ENCODE data around the gene KCNN1.
"Not testable (repeated sequence)": the region's sequence is repeated elsewhere in the genome, so short reads cannot be mapped to it uniquely, and the experiment has no call there.

Gene KCNN1

DNA sequence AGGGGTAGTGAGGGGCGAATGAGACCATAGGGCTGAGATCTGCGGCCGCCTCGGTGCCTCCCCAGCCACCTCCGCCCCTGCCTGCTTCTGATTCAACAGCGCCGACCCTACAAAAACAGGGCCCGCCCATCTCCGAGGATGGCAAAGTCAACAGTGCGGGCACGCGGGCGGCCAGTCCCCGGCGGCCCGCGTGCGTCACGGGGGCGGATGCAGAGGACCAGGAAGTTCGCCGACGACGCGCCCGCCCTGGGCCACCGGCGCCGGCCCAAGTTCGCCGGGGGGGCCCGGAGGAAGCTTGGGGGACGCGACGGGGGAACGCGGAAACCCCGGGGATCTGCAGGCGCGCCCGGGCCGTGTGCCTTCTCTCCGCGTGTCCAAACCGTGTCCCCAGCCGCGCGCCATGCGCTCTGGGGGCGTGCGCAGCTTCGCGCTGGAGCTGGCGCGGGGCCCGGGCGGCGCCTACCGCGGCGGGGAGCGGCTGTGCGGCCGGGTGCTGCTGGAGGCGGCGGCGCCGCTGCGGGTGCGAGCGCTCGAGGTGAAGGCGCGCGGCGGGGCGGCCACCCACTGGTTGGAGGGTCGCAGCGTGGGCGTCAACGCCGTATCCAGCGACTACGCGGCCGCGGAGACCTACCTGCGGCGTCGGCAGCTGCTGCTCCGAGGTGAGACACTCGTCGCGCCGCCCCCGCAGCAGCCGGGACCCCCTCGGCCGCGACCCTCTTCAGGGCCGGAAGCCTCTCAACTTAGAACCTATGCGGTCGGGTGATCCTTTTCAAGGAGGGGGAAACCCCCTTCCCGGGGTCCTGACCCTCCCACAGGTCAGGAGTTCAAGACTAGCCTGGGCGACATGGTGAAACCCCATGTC is 34.2 kb downstream of the KCNN1 start:
- DNase-seq (ENCODE audit: low read depth in 2 of 2): peak; percentile 79 to 83

DNA sequence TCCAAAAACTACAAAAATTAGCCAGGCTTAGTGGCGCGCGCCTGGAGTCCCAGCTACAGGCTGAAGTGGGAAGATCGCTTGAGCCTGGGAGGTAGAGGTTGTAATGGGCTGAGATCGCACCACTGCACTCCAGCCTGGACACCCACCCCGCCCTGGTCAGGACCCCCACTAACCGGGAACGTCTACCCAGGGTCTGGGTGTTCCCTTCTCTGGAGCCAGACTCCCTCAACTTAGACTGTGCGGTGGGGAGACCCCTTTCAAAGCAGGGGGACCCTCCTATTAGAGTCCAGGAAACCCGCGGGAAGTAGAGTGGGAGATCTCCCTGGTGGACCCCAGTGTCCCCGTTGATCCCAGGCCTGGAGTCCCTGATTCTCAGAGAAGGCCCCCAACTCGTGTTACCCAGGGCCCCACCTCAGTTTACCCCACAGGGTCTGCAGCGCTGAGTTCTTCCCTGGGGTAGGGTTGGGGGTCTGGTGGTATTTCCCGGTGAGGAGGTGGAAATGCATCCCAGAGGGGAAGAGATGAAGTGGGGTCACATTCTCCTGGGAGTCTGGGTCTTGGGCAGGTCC is 35.0 kb downstream of the KCNN1 start:
- DNase-seq (ENCODE audit: low read depth in 2 of 2): no peak

DNA sequence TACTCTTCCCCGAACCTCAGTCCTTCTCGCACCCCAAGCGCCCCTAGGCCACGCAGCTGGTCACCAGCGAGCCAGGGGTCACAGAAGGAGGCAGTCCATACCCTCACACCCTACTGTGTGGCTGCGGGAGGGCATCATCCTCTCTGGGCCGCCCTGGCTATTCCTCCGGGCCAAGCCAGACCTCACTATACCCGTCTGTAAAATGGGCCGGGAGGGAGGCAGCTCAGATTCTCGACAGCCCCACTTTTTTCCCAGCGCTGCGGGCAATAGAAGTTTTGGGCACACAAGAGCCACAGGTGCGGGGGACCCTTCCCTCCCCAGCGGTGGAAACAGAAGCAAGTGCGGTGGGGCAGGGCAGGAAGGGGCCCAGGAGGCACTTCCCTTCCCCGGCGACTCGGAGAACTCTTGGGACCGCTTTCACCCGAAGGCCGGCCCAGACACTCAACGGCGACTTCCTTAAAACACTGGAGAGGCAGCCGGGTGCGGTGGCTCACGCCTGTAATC is 35.5 kb downstream of the KCNN1 start:
- no peak for DNase-seq (ENCODE audit: low read depth in 2 of 2)

DNA sequence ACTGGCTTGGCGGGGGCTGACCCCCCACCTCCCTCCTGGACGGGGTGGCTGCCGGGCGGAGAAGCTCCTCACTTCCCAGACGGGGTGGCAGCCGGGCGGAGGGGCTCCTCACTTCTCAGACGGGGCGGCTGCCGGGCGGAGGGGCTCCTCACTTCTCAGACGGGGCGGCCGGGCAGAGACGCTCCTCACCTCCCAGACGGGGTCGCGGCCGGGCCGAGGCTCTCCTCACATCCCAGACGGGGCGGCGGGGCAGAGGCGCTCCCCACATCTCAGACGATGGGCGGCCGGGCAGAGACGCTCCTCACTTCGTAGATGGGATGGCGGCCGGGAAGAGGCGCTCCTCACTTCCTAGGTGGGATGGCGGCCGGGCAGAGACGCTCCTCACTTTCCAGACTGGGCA is 38.8 kb downstream of the KCNN1 start:
- not testable (repeated sequence) for DNase-seq (ENCODE audit: low read depth in 2 of 2)

DNA sequence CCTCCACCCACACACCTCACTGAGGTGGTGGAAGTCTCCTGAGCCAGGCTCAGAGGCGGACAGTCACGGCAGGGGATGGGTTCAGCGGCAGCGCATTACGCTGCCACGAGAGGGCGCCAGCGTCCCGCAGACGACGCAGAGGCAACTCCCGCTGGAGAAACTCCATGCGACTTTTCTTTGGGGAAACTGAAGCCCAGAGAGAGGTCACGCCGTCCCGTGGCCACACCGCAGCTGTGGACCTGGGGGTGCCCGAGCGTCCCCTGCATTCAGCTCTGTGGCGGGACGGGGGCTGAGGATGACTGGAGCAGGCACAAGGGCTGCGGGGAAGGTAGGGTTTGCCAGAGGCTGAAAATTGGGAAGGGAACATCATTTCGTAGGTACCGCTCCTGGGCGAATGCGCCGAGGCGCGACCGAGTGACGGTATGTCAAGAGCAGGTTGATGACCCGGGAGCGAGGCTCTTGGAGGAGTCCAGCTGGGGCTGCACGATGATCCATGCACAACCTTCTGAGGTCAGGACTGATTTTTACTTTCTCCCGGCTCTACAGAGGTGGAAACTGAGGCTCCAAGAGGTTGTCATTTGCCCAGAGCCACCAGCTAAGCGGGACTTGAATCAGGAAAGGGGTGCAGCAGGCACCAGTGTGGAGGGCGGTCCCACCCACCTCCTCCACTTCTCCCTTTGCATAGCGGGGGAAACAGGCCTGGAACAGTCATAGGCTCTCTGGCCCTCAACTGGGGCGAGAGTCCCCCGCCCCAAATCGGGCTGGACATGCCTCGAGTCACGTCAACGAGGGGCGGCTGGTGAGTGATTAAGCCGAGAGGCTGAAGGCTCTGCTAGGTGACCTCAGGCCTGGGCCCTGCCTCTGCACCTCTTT is 40.4 kb downstream of the KCNN1 start:
- peak; percentile 77 to 83 for DNase-seq (ENCODE audit: low read depth in 2 of 2)

DNA sequence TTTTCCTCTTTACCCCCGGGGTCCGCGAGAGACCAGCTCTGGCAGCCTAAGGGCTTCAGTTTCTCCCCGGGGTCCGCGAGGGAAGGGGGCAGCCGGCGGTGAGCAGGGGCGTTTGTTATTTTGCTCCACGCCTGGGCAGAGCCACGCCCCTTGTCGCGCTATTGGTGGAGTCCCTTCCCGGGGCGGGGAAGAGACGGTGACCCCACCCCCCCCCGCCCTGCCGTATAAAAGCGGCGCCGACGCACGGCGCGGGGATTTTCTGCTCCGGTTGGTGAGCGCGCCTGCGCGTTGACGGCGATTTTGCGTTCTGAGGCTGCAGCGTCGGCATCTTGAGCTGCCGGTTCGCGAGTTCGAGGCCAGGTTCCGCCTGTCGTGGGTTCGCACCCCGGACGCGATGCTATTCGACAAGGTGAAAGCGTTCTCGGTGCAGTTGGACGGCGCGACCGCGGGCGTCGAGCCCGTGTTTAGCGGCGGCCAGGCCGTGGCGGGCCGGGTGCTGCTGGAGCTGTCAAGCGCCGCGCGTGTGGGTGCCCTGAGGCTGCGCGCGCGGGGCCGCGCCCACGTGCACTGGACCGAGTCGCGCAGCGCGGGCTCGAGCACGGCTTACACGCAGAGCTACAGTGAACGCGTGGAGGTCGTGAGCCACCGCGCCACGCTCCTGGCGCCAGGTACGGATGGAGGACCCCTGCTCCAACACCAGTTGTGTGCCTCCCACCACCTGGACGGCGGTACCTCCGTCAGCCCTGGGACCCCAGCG is 41.2 kb downstream of the KCNN1 start, which contains the start of gene ARRDC2:
ARRDC2 (plus strand) TSS at position 254 of the 757 bp plus-strand sequence; CDS start at position 395, 141 bp downstream.
- DNase-seq (ENCODE audit: low read depth in 2 of 2): peak; percentile 81 to 85

DNA sequence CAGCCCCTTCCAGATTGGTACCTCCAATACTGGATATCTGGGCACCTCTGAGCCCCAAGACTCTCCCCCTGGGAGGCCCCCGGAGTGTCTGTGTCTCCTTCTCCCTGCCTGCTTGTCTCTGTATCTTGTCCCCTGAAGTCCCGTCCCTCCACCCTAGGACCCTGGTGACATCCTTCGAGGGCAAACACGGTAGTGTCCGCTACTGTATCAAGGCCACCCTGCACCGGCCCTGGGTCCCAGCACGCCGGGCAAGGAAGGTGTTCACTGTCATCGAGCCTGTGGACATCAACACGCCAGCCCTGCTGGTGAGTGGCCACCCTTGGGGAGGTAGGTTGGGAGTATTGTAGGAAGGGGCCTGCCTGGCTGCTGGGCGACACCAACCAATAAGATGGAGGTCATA is 41.9 kb downstream of the KCNN1 start:
- no peak for DNase-seq (ENCODE audit: low read depth in 2 of 2)

DNA sequence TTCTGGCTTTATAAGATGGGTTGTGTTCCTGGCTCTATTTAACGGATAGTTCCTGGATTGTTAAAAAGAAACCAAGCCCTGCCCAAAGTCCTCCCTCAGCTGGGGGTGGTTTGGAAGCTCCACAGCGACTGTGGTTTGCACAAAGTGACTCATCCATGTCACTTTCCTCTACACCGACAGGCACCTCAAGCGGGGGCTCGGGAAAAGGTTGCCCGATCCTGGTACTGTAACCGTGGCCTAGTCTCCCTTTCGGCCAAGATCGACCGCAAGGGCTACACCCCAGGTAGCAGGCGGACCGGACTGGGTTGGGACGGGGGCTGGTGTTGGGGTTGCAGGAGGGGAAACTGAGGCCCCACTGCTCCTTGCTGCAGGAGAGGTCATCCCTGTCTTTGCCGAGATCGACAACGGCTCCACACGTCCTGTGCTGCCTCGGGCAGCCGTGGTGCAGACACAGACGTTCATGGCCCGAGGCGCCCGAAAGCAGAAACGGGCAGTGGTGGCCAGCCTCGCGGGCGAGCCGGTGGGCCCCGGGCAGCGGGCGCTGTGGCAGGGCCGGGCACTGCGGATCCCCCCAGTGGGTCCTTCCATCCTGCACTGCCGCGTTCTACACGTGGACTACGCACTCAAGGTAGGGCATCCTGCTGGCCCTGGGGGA is 42.6 kb downstream of the KCNN1 start:
- DNase-seq (ENCODE audit: low read depth in 2 of 2): no peak

DNA sequence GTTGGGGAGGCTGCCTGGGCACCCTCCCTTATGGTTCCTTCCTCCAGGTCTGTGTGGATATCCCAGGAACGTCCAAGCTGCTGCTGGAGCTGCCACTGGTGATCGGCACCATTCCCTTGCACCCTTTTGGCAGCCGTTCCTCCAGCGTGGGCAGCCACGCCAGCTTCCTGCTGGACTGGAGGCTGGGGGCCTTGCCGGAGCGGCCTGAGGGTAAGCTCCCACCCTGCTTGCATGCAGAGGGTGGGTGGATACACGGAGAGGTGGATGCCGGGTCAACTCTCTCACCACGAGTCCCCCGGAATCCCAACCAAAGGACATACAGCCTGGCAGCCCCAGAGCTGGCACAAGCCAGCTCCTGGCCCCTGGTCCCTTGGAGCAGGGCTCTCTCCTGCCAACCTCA is 43.2 kb downstream of the KCNN1 start:
- no peak for DNase-seq (ENCODE audit: low read depth in 2 of 2)

DNA sequence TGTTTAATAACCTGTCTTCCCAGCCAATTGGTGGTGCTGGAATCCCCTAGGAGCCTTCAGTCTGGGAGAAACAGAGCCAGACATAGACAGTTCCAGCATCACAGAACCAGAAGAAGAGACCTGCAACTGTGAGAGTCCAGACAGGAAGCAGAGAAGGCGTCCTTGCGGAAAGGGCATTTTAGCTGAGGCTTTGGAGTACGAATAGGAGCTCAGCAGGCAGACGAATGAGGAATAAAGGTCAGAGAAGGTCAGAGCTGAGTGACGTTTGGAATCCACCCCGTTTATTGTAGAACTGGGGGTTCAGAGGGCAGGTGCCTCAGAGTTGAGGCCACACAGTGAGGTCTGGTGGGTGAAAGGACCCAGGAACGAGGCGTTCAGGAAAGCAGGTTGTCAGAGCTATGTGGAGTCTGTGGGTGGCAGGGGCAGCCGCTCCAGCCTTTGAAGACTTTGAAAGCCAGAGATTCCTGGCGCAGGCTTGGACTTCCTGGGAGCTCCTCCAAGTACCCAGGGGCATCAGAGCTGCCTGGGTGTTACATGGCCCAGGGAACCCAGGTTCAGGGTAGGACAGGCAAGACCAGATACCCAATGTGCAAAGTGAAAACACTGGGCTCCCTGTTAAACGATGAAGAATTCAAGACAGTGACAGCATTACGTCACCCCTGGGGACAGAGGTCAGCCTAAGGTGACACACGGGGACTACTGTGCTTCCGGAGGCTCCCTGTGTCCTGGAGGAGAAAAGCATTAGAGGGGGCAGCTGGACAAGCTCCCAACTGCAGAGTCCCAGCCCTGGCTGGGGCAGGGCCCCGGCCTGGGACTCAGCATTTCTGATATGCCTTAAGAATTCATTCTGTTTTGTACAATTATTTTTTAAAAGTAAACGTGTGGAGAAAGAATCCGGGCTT is 46.6 kb downstream of the KCNN1 start:
- DNase-seq (ENCODE audit: low read depth in 2 of 2): no peak

DNA sequence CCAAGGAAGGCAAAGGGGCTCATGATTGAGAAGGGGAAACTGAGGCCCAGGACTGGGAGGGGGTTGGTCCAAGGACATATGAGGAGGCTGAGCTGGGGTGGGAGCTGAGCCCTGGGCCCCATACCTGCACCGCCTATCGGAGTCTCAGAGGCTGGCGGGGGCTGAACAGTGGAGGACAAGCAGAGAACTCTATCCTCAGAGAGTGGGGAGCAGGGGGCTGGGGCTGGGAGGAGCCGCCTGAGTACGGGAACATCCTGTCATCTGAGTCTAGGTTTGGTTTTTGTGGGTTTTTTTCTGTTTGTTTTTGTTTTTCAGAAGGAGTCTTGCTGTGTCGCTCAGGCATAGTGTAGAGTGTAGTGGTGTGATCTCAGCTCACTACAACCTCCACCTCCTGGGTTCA is 47.3 kb downstream of the KCNN1 start:
- no peak for DNase-seq (ENCODE audit: low read depth in 2 of 2)

DNA sequence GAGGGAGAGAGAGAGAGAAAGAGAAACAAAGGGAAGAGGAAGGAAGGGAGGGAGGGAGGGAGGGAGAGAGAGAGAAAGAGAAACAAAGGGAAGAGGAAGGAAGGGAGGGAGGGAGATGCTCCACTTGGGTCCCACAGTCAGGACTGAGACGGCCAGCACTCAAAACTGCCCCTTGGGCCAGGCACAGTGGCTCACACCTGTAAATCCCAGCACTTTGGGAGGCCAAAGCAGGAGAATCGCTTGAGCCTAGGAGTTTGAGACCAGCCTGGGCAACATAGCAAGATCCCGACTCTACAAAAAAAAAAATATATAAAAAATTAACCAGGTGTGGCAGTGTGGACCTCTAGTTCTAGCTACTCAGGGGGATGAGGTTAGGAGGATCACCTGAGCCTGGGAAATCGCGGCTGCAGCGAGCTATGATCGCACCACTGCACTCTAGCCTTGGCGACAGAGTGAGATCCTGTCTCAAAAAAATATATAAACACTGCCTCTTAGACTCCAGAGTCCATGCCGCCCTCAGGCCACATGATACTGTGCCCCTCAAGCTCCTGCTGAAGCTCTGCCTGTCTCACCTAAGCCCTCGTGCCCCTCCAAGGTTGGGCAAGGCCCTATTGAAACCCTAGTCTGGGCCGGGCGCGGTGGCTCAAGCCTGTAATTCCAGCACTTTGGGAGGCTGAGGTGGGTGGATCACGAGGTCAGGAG is 49.5 kb downstream of the KCNN1 start:
- no peak for DNase-seq (ENCODE audit: low read depth in 2 of 2)

DNA sequence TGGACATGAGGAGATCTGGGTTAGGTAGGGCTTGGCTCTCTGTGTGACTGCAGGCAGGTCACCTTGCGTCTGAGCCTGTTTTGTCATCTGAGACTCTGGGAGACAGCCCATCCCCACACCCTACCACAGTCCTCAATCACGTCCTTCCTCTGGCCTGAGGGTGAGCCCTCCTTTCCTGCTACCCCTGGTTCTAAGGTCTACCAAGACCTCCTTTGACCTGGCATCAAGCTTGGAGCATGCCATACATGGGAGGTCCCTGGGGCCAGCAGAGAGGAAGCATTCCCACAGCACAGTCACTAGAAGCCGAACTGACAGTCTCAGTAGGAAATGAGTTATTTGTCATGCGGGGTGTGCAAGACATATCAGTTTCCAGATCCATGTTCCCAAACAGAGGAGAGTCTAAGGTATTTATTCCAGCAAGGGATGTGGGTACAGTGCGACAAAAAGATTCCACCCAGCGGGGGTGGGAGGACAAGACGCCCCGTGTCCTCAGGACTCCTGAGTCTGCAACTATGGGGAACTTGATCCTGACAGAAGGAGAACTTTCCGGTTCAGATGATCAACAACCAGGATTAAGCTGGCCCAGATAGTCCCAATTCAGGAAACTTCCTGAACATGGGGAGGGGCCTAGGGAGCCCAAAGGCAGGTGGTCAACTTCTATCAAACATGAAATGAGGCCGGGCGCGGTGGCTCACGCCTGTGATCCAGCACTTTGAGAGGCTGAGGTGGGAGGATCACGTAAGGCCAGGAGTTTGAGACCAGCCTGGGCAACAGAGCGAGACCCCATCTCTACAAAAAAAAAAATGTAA is 50.6 kb downstream of the KCNN1 start:
- DNase-seq (ENCODE audit: low read depth in 2 of 2): no peak

DNA sequence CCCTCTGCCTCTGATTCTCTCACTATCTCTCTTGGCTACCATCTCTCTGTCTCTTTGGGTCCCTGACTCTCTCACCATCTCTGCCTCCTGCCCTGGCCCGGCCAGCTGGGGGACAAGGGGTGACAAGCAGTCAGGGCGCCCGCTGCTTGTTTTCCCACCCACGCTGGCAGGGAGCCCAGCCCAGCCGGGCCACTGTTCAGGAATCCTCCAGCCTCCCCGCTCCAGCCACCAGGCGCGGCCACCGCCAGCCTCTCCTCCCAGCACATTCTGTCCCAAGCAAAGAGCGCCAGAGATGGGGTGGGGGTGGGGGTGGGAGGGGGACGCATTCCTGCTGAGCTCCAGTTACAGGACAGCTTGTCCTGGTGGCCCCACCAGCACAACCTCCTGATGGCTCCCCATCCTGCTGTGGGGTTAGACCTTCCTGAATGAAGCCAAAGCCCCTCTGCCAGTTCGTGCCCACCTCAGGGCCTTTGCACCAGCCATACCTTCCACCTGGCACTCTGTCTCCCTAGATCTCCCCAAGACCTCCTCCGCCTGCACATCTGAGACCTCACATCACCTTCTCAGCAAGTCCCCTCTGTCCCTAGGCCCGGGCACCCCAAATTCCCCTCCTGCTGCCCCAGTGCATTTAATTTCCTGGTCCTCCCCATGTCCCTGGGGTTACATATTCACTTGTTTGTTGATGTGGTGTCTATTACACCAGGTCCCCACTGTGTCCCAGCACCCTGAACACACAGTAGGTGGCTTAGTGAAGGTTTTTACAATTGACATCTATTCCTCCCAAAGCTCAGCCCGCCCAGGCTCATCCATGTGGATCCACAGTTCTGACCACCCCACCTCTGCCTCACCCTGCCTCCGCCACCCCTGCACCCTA is 53.5 kb downstream of the KCNN1 start:
- DNase-seq (ENCODE audit: low read depth in 2 of 2): no peak

DNA sequence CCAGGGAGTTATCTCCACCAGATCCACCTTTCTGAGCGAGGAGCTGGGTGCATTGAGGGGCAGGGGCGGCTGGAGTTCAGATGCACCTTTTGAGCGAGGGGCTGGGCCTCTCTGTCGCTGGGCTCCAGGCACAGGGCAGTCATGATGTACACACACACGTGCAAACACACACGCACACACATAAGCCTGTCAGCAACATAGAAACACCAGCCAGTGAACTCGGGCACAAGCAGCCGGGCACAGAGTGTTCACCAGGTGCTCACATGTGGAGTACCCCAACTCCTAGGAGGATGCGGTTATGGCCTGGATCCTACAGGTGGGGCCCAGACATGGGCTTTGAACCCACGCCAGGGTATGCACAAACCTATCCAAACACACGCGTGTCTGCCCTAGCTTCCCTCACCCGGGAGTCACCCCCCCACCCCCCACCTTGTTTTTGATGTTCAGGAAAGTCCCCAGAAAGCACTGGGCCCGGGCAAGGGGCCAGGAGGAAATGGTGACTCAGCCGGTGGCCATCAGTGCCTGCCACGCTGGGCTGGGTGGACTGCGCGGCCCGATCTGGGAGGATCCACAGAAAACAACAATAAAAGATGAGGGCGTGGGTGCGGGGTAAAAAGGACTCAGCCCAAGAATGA is 54.3 kb downstream of the KCNN1 start:
- DNase-seq (ENCODE audit: low read depth in 2 of 2): peak; percentile 46 to 50

DNA sequence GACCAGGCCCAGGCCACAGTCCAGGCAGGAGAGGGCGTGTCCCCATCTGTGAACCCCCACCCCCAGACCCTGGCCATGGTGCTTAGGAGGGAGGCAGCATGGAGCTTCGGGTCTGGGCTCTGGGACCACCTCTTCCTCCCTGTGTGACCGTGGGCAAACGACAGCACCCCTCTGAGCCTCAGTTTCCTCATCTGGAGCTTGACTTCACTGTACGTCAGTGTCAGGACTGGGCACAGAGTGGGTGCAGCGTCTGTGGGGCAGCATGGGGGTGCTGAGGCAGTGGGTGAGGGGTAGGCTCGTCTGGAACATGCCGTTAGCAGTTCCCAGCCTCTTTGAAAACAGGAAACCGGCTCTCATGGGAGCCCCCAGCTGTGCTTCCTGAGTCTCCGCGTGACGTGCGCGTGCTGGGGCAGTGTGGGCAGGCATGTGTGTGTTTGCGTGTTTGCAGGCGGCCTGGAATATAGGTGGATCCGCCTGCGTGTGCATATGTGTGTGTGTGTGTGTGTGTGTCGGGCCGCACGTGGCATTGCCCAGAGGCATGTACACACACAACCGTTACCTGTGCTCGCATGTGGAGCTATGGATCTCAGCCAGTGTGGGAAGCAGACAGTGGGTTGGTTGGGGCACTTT is 56.8 kb downstream of the KCNN1 start:
- DNase-seq (ENCODE audit: low read depth in 2 of 2): peak in 1 of 2 donors; percentile 41

Measured in stimulated activated CD4-positive, alpha-beta T cell treated with anti-CD3 and anti-CD28 coated beads, Interleukin-1b, Interleukin-23, amount 100 ng/mL, for 4 hours (primary cell).